ENCODE data around the gene MRPL17.
"Not testable (repeated sequence)": the region's sequence is repeated elsewhere in the genome, so short reads cannot be mapped to it uniquely, and the experiment has no call there.

Gene MRPL17

DNA sequence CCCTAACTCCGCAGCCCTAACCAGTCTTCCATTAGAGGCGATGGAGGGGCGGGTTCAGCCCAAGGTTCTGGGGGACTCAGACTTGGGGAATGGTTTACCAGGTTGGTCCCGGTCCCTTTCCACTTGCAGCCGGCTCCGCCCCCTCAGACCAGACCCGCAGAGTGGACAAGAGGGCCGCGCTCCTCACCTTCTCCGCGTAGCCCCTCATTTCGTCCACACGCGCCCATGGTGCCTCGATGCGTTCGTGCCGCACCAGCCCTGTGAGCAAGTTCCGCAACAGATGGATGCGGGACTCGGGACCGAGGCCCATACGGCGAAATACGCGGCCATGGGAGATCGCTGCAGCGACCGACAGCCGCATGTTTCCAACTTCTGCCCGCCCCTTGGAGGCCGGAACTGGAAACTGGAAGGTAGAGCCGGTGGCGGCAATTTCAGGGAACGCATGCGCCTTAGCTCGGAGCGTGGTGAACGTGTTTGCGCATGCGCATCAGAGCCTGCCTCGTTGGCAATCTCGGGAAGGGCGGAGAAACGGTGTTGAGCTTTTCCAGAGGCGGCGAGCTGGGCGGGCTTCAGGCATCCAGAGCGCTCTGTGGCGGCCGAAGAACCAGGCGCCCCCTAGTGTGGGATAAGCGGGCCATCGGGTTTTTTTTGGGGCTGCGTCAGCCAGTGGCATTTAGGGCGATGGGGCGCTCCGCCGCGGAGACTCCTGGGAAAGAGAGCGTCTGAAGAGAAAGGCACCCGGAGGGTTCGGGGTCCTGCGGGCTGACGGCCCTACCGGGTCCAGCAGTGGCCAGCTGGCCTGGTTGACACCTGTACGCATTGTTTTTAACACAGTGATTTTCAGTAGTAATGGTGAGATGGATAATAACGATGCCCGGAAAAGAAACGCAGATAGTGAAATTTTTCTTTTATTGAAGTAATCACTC, at the start of gene MRPL17:
Gene MRPL17 (minus strand): TSS at position 405 of the 926 bp plus-strand sequence. CDS start 44 bp downstream, at position 361.
- peak; percentile 98 for DNase-seq

GRCh38 chr11:6727971-6728760, 45.0 kb upstream of the MRPL17 start:
- no peak for DNase-seq

- no peak for DNase-seq
Observed at GRCh38 chr11:6725386-6725896, 42.3 kb upstream of the MRPL17 start.

DNA sequence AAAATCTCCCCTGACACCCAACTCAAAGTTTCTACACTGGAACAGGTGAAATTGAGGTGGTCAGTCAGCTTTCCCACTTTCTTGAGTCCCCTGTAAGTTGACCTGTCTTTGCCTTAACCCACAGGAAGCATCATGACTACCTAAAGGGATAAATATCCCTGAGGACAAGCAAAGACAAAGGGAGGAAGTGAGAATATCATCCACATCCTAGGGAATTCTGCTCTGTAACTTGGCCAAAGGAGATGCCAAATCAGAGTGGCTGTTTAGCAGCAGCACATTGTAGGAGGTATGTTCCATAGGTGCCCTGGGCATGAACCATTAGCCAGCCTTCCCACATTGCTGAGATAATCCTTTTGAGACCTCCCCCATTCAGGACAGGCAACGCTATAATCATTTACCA, 40.9 kb upstream of the MRPL17 start:
- no peak for DNase-seq

DNA sequence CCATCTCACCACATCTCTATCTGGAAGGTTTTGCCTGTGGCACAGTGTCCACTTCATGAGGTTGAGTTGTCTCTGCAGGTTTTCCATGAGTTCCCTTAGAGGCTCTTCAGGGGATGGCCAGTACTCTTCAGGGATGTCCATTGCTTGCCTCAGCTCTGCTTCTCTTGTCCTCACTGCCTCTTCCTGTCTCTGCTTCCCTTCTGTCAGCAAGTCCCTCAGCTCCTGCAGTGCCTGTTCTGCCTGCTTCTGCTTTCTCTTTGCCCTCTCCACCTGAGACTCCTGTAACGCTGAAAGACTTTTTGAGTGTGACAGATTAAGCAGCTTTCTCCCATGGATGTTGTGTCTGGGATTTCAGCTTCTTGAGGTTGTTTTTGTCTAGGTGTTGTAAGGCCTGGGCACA, 38.2 kb upstream of the MRPL17 start:
- no peak for DNase-seq

- DNase-seq, result no peak
Observed at GRCh38 chr11:6719576-6719975, 36.4 kb upstream of the MRPL17 start.

DNA sequence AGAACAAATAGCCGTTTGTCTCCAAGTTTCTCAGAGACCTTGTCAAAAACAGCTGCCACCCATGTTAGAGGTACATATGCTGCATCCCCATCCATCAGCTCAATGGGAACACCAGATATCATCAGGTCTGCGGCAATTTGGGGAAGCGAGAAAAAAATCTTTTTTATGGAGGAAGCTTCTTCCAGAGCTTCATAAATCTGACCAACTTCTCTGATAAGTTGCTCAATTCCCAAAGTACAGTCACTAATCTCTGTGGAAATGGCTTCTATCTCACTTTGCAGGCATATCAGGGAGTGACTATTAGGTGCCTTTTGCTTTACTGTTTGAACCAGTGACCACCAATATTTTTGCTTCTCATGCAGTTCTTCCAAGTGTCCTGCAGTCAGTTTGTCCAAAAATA, 34.3 kb upstream of the MRPL17 start:
- DNase-seq, result no peak

GRCh38 chr11:6711552-6711951, 28.4 kb upstream of the MRPL17 start:
- peak; percentile 42 for DNase-seq

DNA sequence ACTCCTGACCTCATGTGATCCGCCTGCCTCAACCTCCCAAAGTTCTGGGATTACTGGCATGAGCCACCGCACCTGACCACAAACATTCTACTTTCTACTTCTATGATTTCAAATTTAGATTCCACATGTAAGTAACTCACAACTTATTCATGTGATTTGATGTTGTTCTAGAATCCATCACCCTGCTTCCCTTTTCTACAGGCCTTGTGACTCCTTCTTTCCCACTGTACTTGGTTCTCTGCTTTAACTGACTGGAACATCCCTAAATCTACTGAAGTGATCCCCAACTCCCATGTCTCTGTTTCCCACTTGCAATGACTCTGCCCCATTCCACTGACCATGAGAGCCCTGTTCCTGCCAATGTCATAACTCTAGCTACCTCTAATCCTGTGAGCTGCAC, 25.7 kb upstream of the MRPL17 start:
- DNase-seq, result no peak

GRCh38 chr11:6705905-6706535, 22.9 kb upstream of the MRPL17 start:
- peak; percentile 51 for DNase-seq

- DNase-seq, result peak; percentile 28
Observed at GRCh38 chr11:6703247-6704063, 20.3 kb upstream of the MRPL17 start.

- DNase-seq, result not testable (repeated sequence)
Observed at GRCh38 chr11:6701955-6702354, 18.8 kb upstream of the MRPL17 start.

- DNase-seq, result no peak
Observed at GRCh38 chr11:6695377-6695776, 12.2 kb upstream of the MRPL17 start.

- no peak for DNase-seq
Observed at GRCh38 chr11:6694229-6694535, 11.0 kb upstream of the MRPL17 start.

DNA sequence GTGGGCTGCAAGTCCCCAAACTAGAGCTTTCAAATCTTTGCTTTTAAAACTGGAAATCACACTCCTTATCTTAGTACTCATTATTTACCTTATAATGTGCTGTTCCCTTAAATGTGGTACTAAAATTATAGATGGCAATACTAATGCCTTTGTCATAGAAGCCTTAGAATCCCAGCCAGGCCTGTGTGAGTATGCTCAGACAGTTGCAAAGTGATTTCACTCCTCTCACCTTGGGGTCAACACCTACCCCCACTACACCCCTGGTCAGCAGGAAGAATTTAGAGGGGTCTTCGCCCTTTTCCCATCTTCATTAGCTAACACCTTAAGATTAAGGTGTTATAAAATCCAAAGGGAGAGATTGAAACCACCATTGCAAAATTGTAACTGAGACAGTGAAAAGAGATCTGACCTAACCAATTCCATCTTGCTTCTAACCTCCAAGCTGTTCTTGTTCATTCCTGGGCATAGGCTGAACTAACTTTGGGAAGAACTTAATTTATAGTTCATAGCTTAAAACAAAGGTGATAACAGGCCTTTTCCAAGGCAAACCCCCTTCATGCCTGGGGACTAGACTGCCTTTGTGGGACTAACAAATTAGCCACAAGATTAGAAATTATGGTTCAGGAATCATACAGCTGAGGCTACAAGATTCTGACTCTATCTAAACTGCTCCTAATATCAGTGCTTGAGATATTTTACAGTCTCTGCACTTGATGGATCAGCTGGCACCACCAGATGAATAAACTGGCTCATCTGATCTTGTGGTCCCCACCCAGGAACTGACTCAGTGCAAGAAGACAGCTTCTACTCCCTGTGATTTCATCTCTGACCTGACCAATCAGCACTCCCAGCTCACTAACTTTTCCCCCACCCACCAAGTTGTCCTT, 10.4 kb upstream of the MRPL17 start:
- peak; percentile 52 for DNase-seq

- DNase-seq, result no peak
Observed at GRCh38 chr11:6692128-6692527, 9.0 kb upstream of the MRPL17 start.

DNA sequence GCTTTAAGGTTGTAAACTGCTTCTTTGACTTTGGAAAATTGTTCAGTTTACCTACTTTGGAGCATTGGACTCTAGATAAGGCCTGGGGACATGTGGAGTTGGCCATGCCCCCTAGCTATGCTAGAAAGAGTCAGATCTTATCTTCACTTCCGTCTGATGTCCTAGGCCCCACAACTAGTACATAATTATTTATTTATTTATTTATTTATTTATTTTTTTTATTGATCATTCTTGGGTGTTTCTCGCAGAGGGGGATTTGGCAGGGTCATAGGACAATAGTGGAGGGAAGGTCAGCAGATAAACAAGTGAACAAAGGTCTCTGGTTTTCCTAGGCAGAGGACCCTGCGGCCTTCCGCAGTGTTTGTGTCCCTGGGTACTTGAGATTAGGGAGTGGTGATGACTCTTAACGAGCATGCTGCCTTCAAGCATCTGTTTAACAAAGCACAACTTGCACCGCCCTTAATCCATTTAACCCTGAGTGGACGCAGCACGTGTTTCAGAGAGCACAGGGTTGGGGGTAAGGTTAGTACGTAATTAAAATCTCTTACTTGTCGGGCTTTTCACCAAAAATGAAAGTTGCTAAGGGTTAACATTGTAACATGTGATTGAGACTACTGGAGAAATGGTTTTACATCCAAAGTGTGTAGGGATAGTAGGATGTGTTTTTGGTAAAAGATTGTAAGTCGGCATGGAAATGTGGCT, 7.4 kb upstream of the MRPL17 start:
- not testable (repeated sequence) for DNase-seq

DNA sequence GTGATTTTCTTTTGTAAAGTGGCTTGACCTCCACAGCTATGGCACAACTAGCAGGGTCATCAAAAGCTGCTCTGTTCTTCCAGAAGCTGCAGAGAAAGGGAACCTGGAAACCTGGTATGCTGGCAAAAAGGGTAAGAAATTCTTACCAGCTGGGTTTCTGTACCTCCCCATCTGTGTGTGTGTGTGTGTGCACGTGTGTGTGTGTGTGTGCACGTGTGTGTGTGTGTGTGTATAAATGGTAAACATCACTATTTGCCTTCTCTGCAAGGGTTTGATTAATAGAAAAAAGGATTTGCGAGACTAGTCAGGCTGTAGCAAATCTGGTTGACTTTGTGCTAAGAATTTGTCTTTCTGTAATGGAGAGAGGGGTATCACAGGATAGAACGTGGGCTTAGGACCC, 4.7 kb upstream of the MRPL17 start:
- no peak for DNase-seq

DNA sequence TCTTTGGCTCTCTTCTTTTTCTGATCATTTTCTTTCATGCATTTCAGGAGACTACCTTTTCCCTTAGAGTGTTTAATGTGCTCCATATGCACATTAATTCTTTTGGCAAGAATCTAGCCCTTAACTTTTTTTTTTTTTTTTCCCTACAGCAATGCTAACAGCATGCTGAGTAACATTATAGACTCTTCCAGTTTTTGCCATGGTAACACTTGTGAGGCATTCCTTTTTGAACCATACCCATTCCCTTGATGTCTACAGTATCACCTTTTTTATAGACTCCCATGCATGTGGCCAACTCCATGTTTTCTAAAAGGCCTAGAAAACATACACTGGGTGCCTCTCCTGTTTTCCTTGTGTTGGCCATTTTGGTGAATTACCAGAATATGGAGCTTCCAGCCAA, 2.9 kb upstream of the MRPL17 start:
- no peak for DNase-seq

DNA sequence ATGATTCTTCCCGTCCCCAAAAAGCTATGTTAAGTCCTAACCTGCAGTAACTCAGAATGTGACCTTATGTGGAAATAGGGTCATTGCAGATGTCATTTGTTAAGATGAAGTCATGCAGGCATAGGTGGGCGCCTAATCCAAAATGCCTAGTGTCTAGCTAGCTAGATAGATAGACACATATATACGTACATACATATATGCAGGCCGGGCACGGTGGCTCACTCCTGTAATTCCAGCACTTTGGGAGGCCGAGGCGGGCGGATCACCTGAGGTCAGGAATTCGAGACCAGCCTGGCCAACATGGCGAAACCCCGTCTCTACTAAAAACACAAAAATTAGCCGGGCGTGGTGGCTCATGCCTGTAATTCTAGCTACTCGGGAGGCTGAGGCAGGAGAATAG, 928 bp upstream of the MRPL17 start:
- not testable (repeated sequence) for DNase-seq

DNA sequence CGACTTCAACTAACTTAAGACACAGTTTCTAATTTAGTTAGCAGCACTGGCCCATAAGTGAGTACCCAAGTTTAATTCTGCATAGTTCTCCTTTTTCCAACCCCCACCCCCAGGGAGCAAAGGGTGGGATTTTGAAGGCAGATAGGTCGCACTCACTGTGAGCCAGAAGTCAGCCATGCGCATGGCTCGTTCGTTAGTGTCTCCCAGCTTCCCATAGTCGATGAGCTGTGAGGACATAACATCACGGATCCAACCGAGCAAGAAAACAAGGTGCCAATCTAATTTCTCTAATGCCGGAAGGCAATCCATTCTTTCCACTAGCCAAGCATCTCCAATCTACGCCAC, 577 bp downstream of the MRPL17 start:
- no peak for DNase-seq

Measured in activated CD8-positive, alpha-beta memory T cell treated with anti-CD3 and anti-CD28 coated beads, Interleukin-2, amount 50 U/mL, for 4 hours (primary cell).